A549 (cell line): Measurements from ENCODE around the gene GLIS1. TPM values are rescaled to one million over a fixed set of nuclear protein-coding genes. Genes with fewer than 3 reads are reported as not detected.
"Not testable (repeated sequence)": the region's sequence is repeated elsewhere in the genome, so short reads cannot be mapped to it uniquely, and the experiment has no call there.

ENCODE experiments used
- ATAC-seq, 2 experiments: fragments of 200-7000 bp in 1 of 2; fragments of >200 bp in 1 of 2; cut with Nextera tagmentation in 1 of 2; cut with Tn5 transposase in 1 of 2; 3 replicates each; pipeline versions ENCODE4 v1.8.0 to v1.9.1; 2018 to 2020; ENCODE audit warnings: mild to moderate bottlenecking in 1 of 2, moderate library complexity in 1 of 2
- CTCF ChIA-PET: fragments of 300-600 bp; sonication (Branson Sonifier 250); formaldehyde crosslinking; extraction: SDS; loops from one replicate; lab custom pipeline; 2021; ENCODE audit warnings: antibody characterized with exemption, inconsistent platforms; lab: Yijun Ruan, JAX
- POLR2A ChIA-PET: fragments of 350-600 bp; formaldehyde crosslinking; extraction: SDS; loops from one replicate; lab custom pipeline; 2021; ENCODE audit warnings: antibody characterized with exemption, inconsistent platforms; lab: Yijun Ruan, JAX
- DNase-seq, 2 experiments: peaks; one replicate each; pipeline versions ENCODE4 v3.0.0 to v3.0.0-alpha.2; 2011 to 2016; ENCODE audit warnings: low read depth in 1 of 2, low spot score in 1 of 2
- FAIRE-seq: peaks from 2 replicates; lab custom pipeline; 2011; peaks lifted over from hg19 to GRCh38; lab: Jason Lieb, UNC
- H3K27ac ChIP-seq, 2 experiments: fragments of >200 bp; sonication (Bioruptor Twin); formaldehyde crosslinking; 3 replicates each; pipeline ENCODE4 v1.5.1; 2016 to 2017
- H3K4me1 ChIP-seq: fragments of >200 bp; sonication (Bioruptor Twin); formaldehyde crosslinking; 3 replicates; pipeline ENCODE4 v1.6.1; 2016
- H3K4me2 ChIP-seq: fragments of >200 bp; sonication (Bioruptor Twin); formaldehyde crosslinking; 3 replicates; pipeline ENCODE4 v1.6.1; 2016
- H3K4me3 ChIP-seq: fragments of >200 bp; sonication (Bioruptor Twin); formaldehyde crosslinking; 3 replicates; pipeline ENCODE4 v1.5.1; 2016
- H3K9me3 ChIP-seq: fragments of >200 bp; sonication (Bioruptor Twin); formaldehyde crosslinking; 3 replicates; pipeline ENCODE4 v1.6.1; 2016
- ATOH8 ChIP-seq: fragments of 250-450 bp; sonication (Bioruptor Pico); IDR thresholded peaks from 2 replicates; pipeline ENCODE4 v1.5.0; 2020; ENCODE audit warnings: low read depth, mild to moderate bottlenecking, moderate library complexity
- BHLHE40 ChIP-seq: IDR thresholded peaks from 2 replicates; pipeline ENCODE4 v1.6.1; 2012; ENCODE audit warnings: low read depth, low read length, inconsistent platforms
- CEBPB ChIP-seq, 2 experiments: fragments of >200 bp in 1 of 2; sonication (Bioruptor Twin) in 1 of 2; formaldehyde crosslinking in 1 of 2; IDR thresholded peaks; 2 replicates each; pipeline ENCODE4 v1.6.1; 2012 to 2016
- CHD4 ChIP-seq: fragments of 200-600 bp; sonication (generic); IDR thresholded peaks from 2 replicates; pipeline ENCODE4 v1.6.1; 2016; ENCODE audit warnings: antibody characterized with exemption, mild to moderate bottlenecking, borderline replicate concordance
- CTCF ChIP-seq: fragments of >200 bp; sonication (Bioruptor Twin); formaldehyde crosslinking; IDR thresholded peaks from 3 replicates; pipeline ENCODE4 v1.5.1; 2016
- EHMT2 ChIP-seq: fragments of 200-600 bp; sonication (generic); IDR thresholded peaks from 2 replicates; pipeline ENCODE4 v1.6.1; 2016; ENCODE audit warnings: antibody characterized with exemption, low read depth, mild to moderate bottlenecking, moderate library complexity
- FOSB ChIP-seq: fragments of 250-450 bp; sonication (Bioruptor Pico); IDR thresholded peaks from 2 replicates; pipeline ENCODE4 v1.5.0; 2020; ENCODE audit warnings: mild to moderate bottlenecking, moderate library complexity
- FOXS1 ChIP-seq: fragments of 250-450 bp; sonication (Bioruptor Pico); IDR thresholded peaks from 2 replicates; pipeline ENCODE4 v1.5.0; 2020; ENCODE audit warnings: mild to moderate bottlenecking, moderate library complexity
- HOXB5 ChIP-seq: fragments of 250-450 bp; sonication (Bioruptor Pico); IDR thresholded peaks from 2 replicates; pipeline ENCODE4 v1.5.0; 2020; ENCODE audit warnings: mild to moderate bottlenecking, moderate library complexity
- JUN ChIP-seq, 2 experiments: fragments of >200 bp; sonication (Bioruptor Twin); formaldehyde crosslinking; IDR thresholded peaks; 2 replicates in 1 of 2; 3 replicates in 1 of 2; pipeline ENCODE4 v1.6.1; 2016 to 2017
- JUNB ChIP-seq: fragments of >200 bp; sonication (Bioruptor Twin); formaldehyde crosslinking; IDR thresholded peaks from 2 replicates; pipeline ENCODE4 v1.6.1; 2016
- MAFK ChIP-seq: fragments of 450-650 bp; IDR thresholded peaks from 2 replicates; pipeline ENCODE4 v1.6.1; 2014; ENCODE audit not compliant: partially characterized antibody
- MAZ ChIP-seq: fragments of 150-350 bp; IDR thresholded peaks from 2 replicates; pipeline ENCODE4 v1.6.1; 2014; ENCODE audit warnings: antibody characterized with exemption, low read depth, low read length, borderline replicate concordance
- MYC ChIP-seq: IDR thresholded peaks from 2 replicates; pipeline ENCODE4 v1.6.1; 2012; ENCODE audit warnings: mild to moderate bottlenecking, inconsistent platforms, low read length, improper control_type of control experiment, borderline replicate concordance
- NPAS2 ChIP-seq: fragments of 250-450 bp; sonication (Bioruptor Pico); IDR thresholded peaks from 2 replicates; pipeline ENCODE4 v1.8.0; 2022; ENCODE audit warnings: mild to moderate bottlenecking, moderate library complexity, borderline replicate concordance
- POLR2A ChIP-seq: IDR thresholded peaks from 2 replicates; pipeline ENCODE4 v1.6.1; 2012; ENCODE audit warnings: mild to moderate bottlenecking, low read length
- POLR2AphosphoS2 ChIP-seq: conservative IDR thresholded peaks from 2 replicates; pipeline ENCODE4 v1.6.1; 2012; ENCODE audit warnings: low read length, improper control_type of control experiment, inconsistent platforms
- RCOR1 ChIP-seq: fragments of 150-350 bp; IDR thresholded peaks from 2 replicates; pipeline ENCODE4 v1.6.1; 2014; ENCODE audit warnings: antibody characterized with exemption, low read length, low read depth
- SMC3 ChIP-seq: fragments of >200 bp; sonication (Bioruptor Twin); formaldehyde crosslinking; IDR thresholded peaks from 3 replicates; pipeline ENCODE4 v1.6.1; 2018; ENCODE audit warnings: inconsistent platforms
- TP53 ChIP-seq: fragments of 250-450 bp; sonication (Bioruptor Pico); IDR thresholded peaks from 2 replicates; pipeline ENCODE4 v1.5.0; 2021; ENCODE audit warnings: mild to moderate bottlenecking, moderate library complexity
- ZFP36 ChIP-seq: fragments of 450-650 bp; IDR thresholded peaks from 2 replicates; pipeline ENCODE4 v1.6.1; 2014; ENCODE audit warnings: borderline replicate concordance; ENCODE audit not compliant: partially characterized antibody
- WGBS: methylation state at CpG from one replicate; pipeline ENCODE4 v1.1.6; 2017; ENCODE audit errors: missing lambda C conversion rate; 5-methylcytosine and 5-hydroxymethylcytosine counted together
- polyA plus RNA-seq, 4 experiments: library from polyadenylated mRNA; depleted of rRNA in 3 of 4; stranded (reverse); fragments of >200 nt; fragmentation: RNase III in 1 of 4; extraction: RNeasy Plus Mini Kit Qiagen cat#74134 plus additional on column Dnase treatment in 1 of 4; gene quantifications; 2 replicates in 3 of 4; 3 replicates in 1 of 4; pipeline ENCODE4 v1.2.3, GENCODE V29; 2011 to 2017
- TF ChIP-seq, protein P1 (sequence below): fragments of 200-600 bp; sonication (generic); IDR thresholded peaks from 2 replicates; pipeline ENCODE4 v1.6.1; 2016; ENCODE audit warnings: antibody characterized with exemption, mild to moderate bottlenecking, moderate library complexity
- TF ChIP-seq, protein P2 (sequence below): IDR thresholded peaks from 2 replicates; pipeline ENCODE4 v1.6.1; 2012
- TF ChIP-seq, protein P3 (sequence below): fragments of >200 bp; sonication (Bioruptor Twin); formaldehyde crosslinking; IDR thresholded peaks from 3 replicates; pipeline ENCODE4 v1.6.1; 2016

GLIS1 gene
- polyA plus RNA-seq, 2 of the 4 experiments (the other 2 are of a cell fraction), result 0.04 TPM; not detected in 1

- Histone ChIP-seq H3K4me1 (no peaks in the 10 kb centered on the region), H3K9me3 (no peaks in the 10 kb centered on the region), H3K27ac (no peak overlapping the region), H3K4me2 (no peak overlapping the region), H3K4me3 (no peak overlapping the region)
- ChIA-PET POLR2A (no interaction called here), CTCF (no interaction called here)
- DNase-seq (no peak), ATAC-seq (no peak), FAIRE-seq (no peak)
- WGBS, result no CpG with 5 or more reads among the region's 1 CpG
- TF ChIP-seq POLR2A, result no peak
- no peak for TF ChIP-seq CTCF
- TF ChIP-seq, protein P1, sequence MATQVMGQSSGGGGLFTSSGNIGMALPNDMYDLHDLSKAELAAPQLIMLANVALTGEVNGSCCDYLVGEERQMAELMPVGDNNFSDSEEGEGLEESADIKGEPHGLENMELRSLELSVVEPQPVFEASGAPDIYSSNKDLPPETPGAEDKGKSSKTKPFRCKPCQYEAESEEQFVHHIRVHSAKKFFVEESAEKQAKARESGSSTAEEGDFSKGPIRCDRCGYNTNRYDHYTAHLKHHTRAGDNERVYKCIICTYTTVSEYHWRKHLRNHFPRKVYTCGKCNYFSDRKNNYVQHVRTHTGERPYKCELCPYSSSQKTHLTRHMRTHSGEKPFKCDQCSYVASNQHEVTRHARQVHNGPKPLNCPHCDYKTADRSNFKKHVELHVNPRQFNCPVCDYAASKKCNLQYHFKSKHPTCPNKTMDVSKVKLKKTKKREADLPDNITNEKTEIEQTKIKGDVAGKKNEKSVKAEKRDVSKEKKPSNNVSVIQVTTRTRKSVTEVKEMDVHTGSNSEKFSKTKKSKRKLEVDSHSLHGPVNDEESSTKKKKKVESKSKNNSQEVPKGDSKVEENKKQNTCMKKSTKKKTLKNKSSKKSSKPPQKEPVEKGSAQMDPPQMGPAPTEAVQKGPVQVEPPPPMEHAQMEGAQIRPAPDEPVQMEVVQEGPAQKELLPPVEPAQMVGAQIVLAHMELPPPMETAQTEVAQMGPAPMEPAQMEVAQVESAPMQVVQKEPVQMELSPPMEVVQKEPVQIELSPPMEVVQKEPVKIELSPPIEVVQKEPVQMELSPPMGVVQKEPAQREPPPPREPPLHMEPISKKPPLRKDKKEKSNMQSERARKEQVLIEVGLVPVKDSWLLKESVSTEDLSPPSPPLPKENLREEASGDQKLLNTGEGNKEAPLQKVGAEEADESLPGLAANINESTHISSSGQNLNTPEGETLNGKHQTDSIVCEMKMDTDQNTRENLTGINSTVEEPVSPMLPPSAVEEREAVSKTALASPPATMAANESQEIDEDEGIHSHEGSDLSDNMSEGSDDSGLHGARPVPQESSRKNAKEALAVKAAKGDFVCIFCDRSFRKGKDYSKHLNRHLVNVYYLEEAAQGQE, result no peak
- TF ChIP-seq FOSB, result no peak
- TF ChIP-seq CHD4, result no peak
- TF ChIP-seq MAZ, result no peak
- TF ChIP-seq RCOR1, result no peak
- no peak for TF ChIP-seq POLR2AphosphoS2
- TF ChIP-seq JUN (IDR thresholded peaks at IDR 0.05), result no peak
- no peak for TF ChIP-seq JUNB
- TF ChIP-seq NPAS2 (CRISPR knock-in tag), result no peak
- TF ChIP-seq CEBPB (IDR thresholded peaks at IDR 0.05), result no peak
- no peak for TF ChIP-seq MAFK
Measured at GRCh38 chr1:53651356-53651755, 87.6 kb downstream of the GLIS1 start.

DNA sequence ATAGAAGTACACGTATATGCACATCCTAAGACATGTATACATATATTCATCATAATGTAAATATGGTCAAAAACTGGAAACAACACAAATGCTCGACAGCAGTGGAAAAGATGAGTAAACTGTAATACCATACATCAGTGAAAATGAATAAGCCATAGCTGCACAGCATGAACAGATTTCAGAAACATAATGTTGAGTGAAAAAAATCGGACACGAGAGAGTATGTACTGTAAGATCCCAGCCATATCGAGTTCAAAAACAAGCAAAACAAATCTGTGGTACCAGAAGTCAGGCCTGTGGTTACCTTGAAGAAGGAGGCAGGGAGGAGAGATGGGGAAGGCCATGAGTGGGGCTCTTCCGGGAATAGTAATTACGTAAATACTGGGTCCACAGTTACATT is 90.4 kb downstream of the GLIS1 start:
- H3K9me3 ChIP-seq, result no peaks in the 10 kb centered on the region
- no peak overlapping the region for H3K27ac ChIP-seq
- DNase-seq (no peak), ATAC-seq (no peak), FAIRE-seq (no peak)
- ChIA-PET POLR2A (interaction anchor here (0.6 kb wide), 1 partner anchor 278 kb away, joined by 4 read pairs; no protein-coding TSS in a partner anchor), CTCF (no interaction called here)
- no peak overlapping the region for H3K4me2 ChIP-seq
- H3K4me3 ChIP-seq, result no peak overlapping the region
- no peak for TF ChIP-seq CHD4
- TF ChIP-seq SMC3, result no peak
- TF ChIP-seq BHLHE40, result no peak
- no peak for TF ChIP-seq ZFP36
- no peak for TF ChIP-seq MYC
- no peak for TF ChIP-seq FOXS1 (CRISPR knock-in tag)
- no peak for TF ChIP-seq TP53 (CRISPR knock-in tag)
- TF ChIP-seq, protein P2, sequence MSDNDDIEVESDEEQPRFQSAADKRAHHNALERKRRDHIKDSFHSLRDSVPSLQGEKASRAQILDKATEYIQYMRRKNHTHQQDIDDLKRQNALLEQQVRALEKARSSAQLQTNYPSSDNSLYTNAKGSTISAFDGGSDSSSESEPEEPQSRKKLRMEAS, result no peak
- TF ChIP-seq, protein P3, sequence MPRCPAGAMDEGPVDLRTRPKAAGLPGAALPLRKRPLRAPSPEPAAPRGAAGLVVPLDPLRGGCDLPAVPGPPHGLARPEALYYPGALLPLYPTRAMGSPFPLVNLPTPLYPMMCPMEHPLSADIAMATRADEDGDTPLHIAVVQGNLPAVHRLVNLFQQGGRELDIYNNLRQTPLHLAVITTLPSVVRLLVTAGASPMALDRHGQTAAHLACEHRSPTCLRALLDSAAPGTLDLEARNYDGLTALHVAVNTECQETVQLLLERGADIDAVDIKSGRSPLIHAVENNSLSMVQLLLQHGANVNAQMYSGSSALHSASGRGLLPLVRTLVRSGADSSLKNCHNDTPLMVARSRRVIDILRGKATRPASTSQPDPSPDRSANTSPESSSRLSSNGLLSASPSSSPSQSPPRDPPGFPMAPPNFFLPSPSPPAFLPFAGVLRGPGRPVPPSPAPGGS, result no peak
- no peak for TF ChIP-seq EHMT2
- TF ChIP-seq ATOH8 (CRISPR knock-in tag), result no peak
- no peak for TF ChIP-seq POLR2A
- no peak for TF ChIP-seq HOXB5 (CRISPR knock-in tag)
- TF ChIP-seq MAFK, result no peak
- H3K4me1 ChIP-seq, result no peaks in the 10 kb centered on the region
- WGBS, result 32% methylated on average over 7 of the region's 7 CpGs

DNA sequence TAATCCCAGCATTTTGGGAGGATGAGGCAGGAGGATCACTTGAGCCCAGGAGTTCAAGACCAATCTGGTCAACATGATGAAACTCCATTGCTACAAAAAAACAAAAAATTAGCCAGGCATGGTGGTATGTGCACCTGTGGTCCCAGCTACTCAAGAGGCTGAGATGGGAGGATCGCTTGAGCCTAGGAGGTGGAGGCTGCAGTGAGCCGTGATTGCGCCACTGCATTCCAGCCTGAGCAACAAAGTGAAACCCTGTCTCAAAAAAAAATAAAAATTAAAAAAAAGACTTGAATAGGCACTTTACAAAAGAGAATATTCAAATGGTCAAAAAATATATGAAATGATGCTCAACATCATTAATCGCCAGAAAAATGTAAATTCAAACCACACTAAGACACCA is 91.0 kb downstream of the GLIS1 start:
- DNase-seq, H3K27ac ChIP-seq, H3K4me1 ChIP-seq, H3K4me3 ChIP-seq, POLR2A ChIA-PET, CTCF ChIA-PET, ATAC-seq, H3K9me3 ChIP-seq, FAIRE-seq, H3K4me2 ChIP-seq: not testable (repeated sequence)
- 86% methylated on average over 4 of the region's 4 CpGs for WGBS
